ENCODE data around the gene TMEM212. TPM values are rescaled to one million over a fixed set of nuclear protein-coding genes. Genes with fewer than 3 reads are reported as not detected.

Gene TMEM212
- total RNA-seq, 1 experiment from 2014 or later = not detected

GRCh38 chr3:171880101-171880870, 37.1 kb downstream of the TMEM212 start:
- H3K79me2 ChIP-seq (ENCODE audit: insufficient read depth, low read length) = no peaks in the 10 kb centered on the region
- H3K27me3 ChIP-seq (ENCODE audit: insufficient read depth, low read length) = no peaks in the 10 kb centered on the region
- Mint-ChIP-seq H3K4me3 (no peak overlapping the region), H3K36me3 (ENCODE audit: insufficient read depth in 1 of 3, low read depth in 3 of 3) (0 out of 7 replicates have a peak, but pooled peaks cover 0 to 2% (median 0%) of the 10 kb centered on the region in 3 experiments), H3K27me3 (ENCODE audit: low read depth) (no peaks in the 10 kb centered on the region), H3K27ac (no peak overlapping the region), H3K9me3 (no peaks in the 10 kb centered on the region), H3K4me1 (peaks cover 51 to 53% of the 10 kb centered on the region in 2 experiments)
- no peak overlapping the region for H2AFZ ChIP-seq (ENCODE audit: low read length)
- H2AK5ac ChIP-seq (ENCODE audit: insufficient read length, low read length) = no peak overlapping the region
- H3K4ac ChIP-seq (ENCODE audit: low read depth, low read length) = no peak overlapping the region
- no peak overlapping the region for H2BK20ac ChIP-seq (ENCODE audit: low read depth, low read length, poor library complexity, severe bottlenecking)
- H4K91ac ChIP-seq (ENCODE audit: insufficient read length, low read depth, low read length) = no peak overlapping the region
- no peaks in the 10 kb centered on the region for H3K23me2 ChIP-seq (ENCODE audit: insufficient read length, low read depth, low read length, poor library complexity, severe bottlenecking)
- no peak overlapping the region for H4K5ac ChIP-seq (ENCODE audit: insufficient read length, low read depth, low read length)
- H3K14ac ChIP-seq (ENCODE audit: insufficient read depth, low read length) = no peak overlapping the region
- H2BK5ac ChIP-seq (ENCODE audit: insufficient read length, low read length) = no peak overlapping the region
- no peaks in the 10 kb centered on the region for H3K4me1 ChIP-seq (ENCODE audit: insufficient read depth, low read length)
- no CpG with 5 or more reads among the region's 4 CpGs for WGBS (ENCODE audit: extremely low coverage, insufficient read length, low lambda C conversion rate)
- DNase-seq = no peak
- H3K9me3 ChIP-seq (ENCODE audit: control insufficient read depth, low read depth, low read length) = no peaks in the 10 kb centered on the region
- H3T11ph ChIP-seq (ENCODE audit: low read length) = no peak overlapping the region
- H3K9ac ChIP-seq (ENCODE audit: extremely low read depth, insufficient read length, low read length) = no peak overlapping the region
- H2BK15ac ChIP-seq (ENCODE audit: low read depth, low read length) = no peak overlapping the region
- H3K18ac ChIP-seq (ENCODE audit: insufficient read length, low read depth, low read length) = no peak overlapping the region
- no peak overlapping the region for H3K56ac ChIP-seq (ENCODE audit: insufficient read length, low read depth, low read length)
- H4K20me1 ChIP-seq (ENCODE audit: control insufficient read depth, insufficient read depth, insufficient read length) = no peaks in the 10 kb centered on the region
- TF ChIP-seq CTCF (conservative IDR thresholded peaks at IDR 0.05) = no peak
- H4K8ac ChIP-seq (replicated peaks; ENCODE audit: insufficient read length, low read depth, low read length) = no peak overlapping the region
- no peak overlapping the region for H3K4me2 ChIP-seq (ENCODE audit: insufficient read depth, insufficient read length, low read length)
- H3K27ac ChIP-seq (ENCODE audit: insufficient read length, low read depth, low read length) = no peak overlapping the region
- H2BK12ac ChIP-seq (ENCODE audit: insufficient read length, low read depth, low read length) = no peak overlapping the region
- H2BK120ac ChIP-seq (ENCODE audit: low read depth, low read length, poor library complexity, severe bottlenecking) = no peak overlapping the region
- no peak overlapping the region for H3K23ac ChIP-seq (ENCODE audit: insufficient read length, low read depth, low read length)
- no peaks in the 10 kb centered on the region for H3K79me1 ChIP-seq (ENCODE audit: insufficient read depth, low read depth, low read length, poor library complexity, severe bottlenecking)

Measured in H9 (cell line).